Urothelium cell line (cell line): ENCODE measurements around the gene FAM3A.
A peak's percentile ranks its signal among the peaks of the same experiment; 100 is the strongest.
"Not testable (repeated sequence)": the region's sequence is repeated elsewhere in the genome, so short reads cannot be mapped to it uniquely, and the experiment has no call there.

Experiments
- DNase-seq: peaks from one replicate; pipeline ENCODE4 v3.0.0; 2011; ENCODE audit warnings: low spot score, mixed read lengths
- FAIRE-seq: peaks from 2 replicates; lab custom pipeline; 2011; peaks lifted over from hg19 to GRCh38; lab: Jason Lieb, UNC

Gene FAM3A

GRCh38 chrX:154506483-154507332 is 9.3 kb downstream of the FAM3A start:
- DNase-seq, result no peak
- no peak for FAIRE-seq

GRCh38 chrX:154505734-154506133 is 10.3 kb downstream of the FAM3A start:
- no peak for DNase-seq
- no peak for FAIRE-seq

- FAIRE-seq, result peak; percentile 17
- DNase-seq, result no peak
These were observed 13.0 kb downstream of the FAM3A start for GRCh38 chrX:154502989-154503388.

- FAIRE-seq, result no peak
- no peak for DNase-seq
These were observed 13.9 kb downstream of the FAM3A start for GRCh38 chrX:154502098-154502497.

GRCh38 chrX:154501423-154501822 is 14.6 kb downstream of the FAM3A start:
- not testable (repeated sequence) for FAIRE-seq

GRCh38 chrX:154496591-154497137 is 19.4 kb downstream of the FAM3A start:
- not testable (repeated sequence) for FAIRE-seq, DNase-seq

More at GRCh38 chrX:154501423-154501822, 14.6 kb downstream of the FAM3A start:
- not testable (repeated sequence) for DNase-seq

GRCh38 chrX:154495472-154495922 is 20.5 kb downstream of the FAM3A start:
- FAIRE-seq (no peak), DNase-seq (no peak)

- no peak for DNase-seq
- peak; percentile 37 for FAIRE-seq
These were observed 21.3 kb downstream of the FAM3A start for GRCh38 chrX:154494715-154495114.

GRCh38 chrX:154490414-154491083 is 25.5 kb downstream of the FAM3A start, which contains the start of gene SLC10A3:
SLC10A3 (minus strand) TSS chrX:154490629; CDS start chrX:154488940, 1,689 bp downstream.
- FAIRE-seq (no peak), DNase-seq (peak; percentile 95)

GRCh38 chrX:154490021-154490413 is 26.0 kb downstream of the FAM3A start:
- FAIRE-seq (no peak), DNase-seq (peak; percentile 37)

- DNase-seq (no peak), FAIRE-seq (no peak)
These were observed 26.9 kb downstream of the FAM3A start for GRCh38 chrX:154489182-154489581.

- DNase-seq, result no peak
- peak; percentile 5 for FAIRE-seq
These were observed 27.5 kb downstream of the FAM3A start for GRCh38 chrX:154488336-154489075.

- FAIRE-seq, result no peak
These were observed 28.3 kb downstream of the FAM3A start for GRCh38 chrX:154487518-154488290.

GRCh38 chrX:154486396-154487207 is 29.4 kb downstream of the FAM3A start, which contains the start of gene UBL4A:
UBL4A (minus strand) TSS chrX:154486615; CDS start chrX:154486584, 31 bp downstream.
- peak; percentile 80 for DNase-seq
- no peak for FAIRE-seq

More at GRCh38 chrX:154487518-154488290, 28.3 kb downstream of the FAM3A start:
- DNase-seq, result no peak

- no peak for FAIRE-seq
These were observed 30.0 kb downstream of the FAM3A start for GRCh38 chrX:154486052-154486395.

GRCh38 chrX:154485150-154486051 is 30.6 kb downstream of the FAM3A start:
- no peak for FAIRE-seq
- DNase-seq, result no peak

More at GRCh38 chrX:154486052-154486395, 30.0 kb downstream of the FAM3A start:
- peak; percentile 17 for DNase-seq

- no peak for FAIRE-seq
- no peak for DNase-seq
These were observed 31.5 kb downstream of the FAM3A start for GRCh38 chrX:154484255-154485149.
